IPS-20b (cell line): ENCODE results near the gene HTRA2.

ENCODE experiments used
- H3K27ac ChIP-seq: one replicate; pipeline ENCODE4 v1.5.1; 2013; ENCODE audit warnings: low read length
- H3K27me3 ChIP-seq: 2 replicates; pipeline ENCODE4 v1.6.1; 2013; ENCODE audit warnings: mild to moderate bottlenecking, low read length, inconsistent platforms; ENCODE audit not compliant: insufficient read depth
- H3K36me3 ChIP-seq: 2 replicates; pipeline ENCODE4 v1.6.1; 2013; ENCODE audit warnings: low read depth, mild to moderate bottlenecking, inconsistent platforms, low read length, moderate library complexity; ENCODE audit not compliant: insufficient read depth
- H3K4me1 ChIP-seq: 2 replicates; pipeline ENCODE4 v1.6.1; 2013; ENCODE audit warnings: mild to moderate bottlenecking, control low read depth, inconsistent platforms, low read length, moderate library complexity; ENCODE audit not compliant: insufficient read depth
- H3K4me3 ChIP-seq: 2 replicates; pipeline ENCODE4 v1.5.1; 2013; ENCODE audit warnings: mild to moderate bottlenecking, low read length, inconsistent platforms
- H3K9ac ChIP-seq: 2 replicates; pipeline ENCODE4 v1.6.1; 2013; ENCODE audit warnings: low read depth, mild to moderate bottlenecking, inconsistent platforms, low read length, moderate library complexity
- H3K9me3 ChIP-seq: 2 replicates; pipeline ENCODE4 v1.6.1; 2013; ENCODE audit warnings: mild to moderate bottlenecking, low read depth, low read length, inconsistent platforms; ENCODE audit not compliant: insufficient read depth

The HTRA2 gene

GRCh38 chr2:74575320-74575719, 45.6 kb downstream of the HTRA2 start:
- Histone ChIP-seq H3K27ac (no peak overlapping the region), H3K36me3 (no peaks in the 10 kb centered on the region), H3K4me3 (no peak overlapping the region), H3K4me1 (no peaks in the 10 kb centered on the region), H3K27me3 (peaks cover 10% of the 10 kb centered on the region; the same call in 1 of the 2 replicates), H3K9me3 (no peaks in the 10 kb centered on the region), H3K9ac (no peak overlapping the region)

- Histone ChIP-seq H3K27me3 (peaks cover 10% of the 10 kb centered on the region; the same call in 1 of the 2 replicates), H3K9me3 (no peaks in the 10 kb centered on the region), H3K27ac (no peak overlapping the region), H3K4me3 (no peak overlapping the region), H3K36me3 (no peaks in the 10 kb centered on the region), H3K4me1 (no peaks in the 10 kb centered on the region), H3K9ac (no peak overlapping the region)
Measured at GRCh38 chr2:74576211-74576862, 46.6 kb downstream of the HTRA2 start.

GRCh38 chr2:74576863-74577229, 47.1 kb downstream of the HTRA2 start:
- Histone ChIP-seq H3K27me3 (peaks cover 10% of the 10 kb centered on the region; the same call in 1 of the 2 replicates), H3K36me3 (no peaks in the 10 kb centered on the region), H3K4me1 (no peaks in the 10 kb centered on the region), H3K4me3 (no peak overlapping the region), H3K9me3 (no peaks in the 10 kb centered on the region), H3K9ac (no peak overlapping the region), H3K27ac (no peak overlapping the region)

GRCh38 chr2:74577448-74577847, 47.7 kb downstream of the HTRA2 start:
- Histone ChIP-seq H3K9me3 (no peaks in the 10 kb centered on the region), H3K9ac (no peak overlapping the region), H3K4me3 (no peak overlapping the region), H3K36me3 (no peaks in the 10 kb centered on the region), H3K4me1 (no peaks in the 10 kb centered on the region), H3K27me3 (peaks cover 10% of the 10 kb centered on the region; the same call in 1 of the 2 replicates), H3K27ac (no peak overlapping the region)

GRCh38 chr2:74578408-74578807, 48.7 kb downstream of the HTRA2 start:
- peaks cover 10% of the 10 kb centered on the region; the same call in 1 of the 2 replicates for H3K27me3 ChIP-seq
- no peak overlapping the region for H3K27ac ChIP-seq
- H3K9ac ChIP-seq: no peak overlapping the region
- no peak overlapping the region for H3K4me3 ChIP-seq
- no peaks in the 10 kb centered on the region for H3K9me3 ChIP-seq
- H3K36me3 ChIP-seq: no peaks in the 10 kb centered on the region
- no peaks in the 10 kb centered on the region for H3K4me1 ChIP-seq

- Histone ChIP-seq H3K9me3 (no peaks in the 10 kb centered on the region), H3K27ac (no peak overlapping the region), H3K4me1 (peaks cover 6% of the 10 kb centered on the region), H3K9ac (no peak overlapping the region), H3K4me3 (no peak overlapping the region), H3K27me3 (peaks cover 3% of the 10 kb centered on the region; the same call in 1 of the 2 replicates), H3K36me3 (no peaks in the 10 kb centered on the region)
Measured at GRCh38 chr2:74581463-74581862, 51.7 kb downstream of the HTRA2 start.

- no peak overlapping the region for H3K9ac ChIP-seq
- H3K27me3 ChIP-seq: no peaks in the 10 kb centered on the region
- H3K36me3 ChIP-seq: no peaks in the 10 kb centered on the region
- no peak overlapping the region for H3K4me3 ChIP-seq
- no peak overlapping the region for H3K27ac ChIP-seq
- no peaks in the 10 kb centered on the region for H3K9me3 ChIP-seq
- peaks cover 6% of the 10 kb centered on the region for H3K4me1 ChIP-seq
Measured at GRCh38 chr2:74582184-74582583, 52.5 kb downstream of the HTRA2 start.
